OCI-LY7 (cell line): ENCODE data around the gene RAB35.

Experiments used
- CTCF ChIP-seq: fragments of 200-600 bp; sonication (generic); conservative IDR thresholded peaks from 2 replicates; pipeline ENCODE4 v1.5.1; 2014; ENCODE audit warnings: mild to moderate bottlenecking, antibody characterized with exemption, low read length, moderate library complexity, mixed read lengths
- EZH2phosphoT487 ChIP-seq: fragments of 200-600 bp; sonication (generic); IDR thresholded peaks from 2 replicates; pipeline ENCODE4 v1.6.1; 2018; ENCODE audit warnings: low read depth, borderline replicate concordance, mild to moderate bottlenecking, mixed run types, antibody characterized with exemption, low read length, moderate library complexity, mixed read lengths

- TF ChIP-seq CTCF (no peak), EZH2phosphoT487 (no peak)
Observed at GRCh38 chr12:120156315-120157259, 40.0 kb upstream of the RAB35 start.
